Measurements from ENCODE around the gene WDR7. TPM values are rescaled to one million over a fixed set of nuclear protein-coding genes. Genes with fewer than 3 reads are reported as not detected.

WDR7 gene
- total and polyA plus RNA-seq, 2 experiments from 2014 or later = 7.0 to 14.8 TPM

DNA sequence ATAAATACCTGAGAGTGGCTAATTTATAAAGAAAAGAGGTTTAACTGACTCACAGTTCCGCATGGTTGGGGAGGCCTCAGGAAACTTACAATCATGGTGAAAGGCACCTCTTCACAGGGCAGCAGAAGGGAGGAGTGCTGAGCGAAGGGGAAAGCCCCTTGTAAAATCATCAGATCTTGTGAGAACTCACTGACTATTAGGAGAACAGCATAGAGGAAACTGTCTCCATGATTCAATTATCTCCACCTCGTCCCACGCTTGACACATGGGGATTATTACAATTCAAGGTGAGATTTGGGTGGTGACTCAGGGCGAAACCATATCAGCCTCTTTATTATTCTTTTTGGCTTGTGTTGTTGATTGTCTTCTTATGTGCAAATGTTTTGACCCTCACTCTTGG is 76.2 kb downstream of the WDR7 start (continued):
- TF ChIP-seq ZNF114 (CRISPR knock-in tag; IDR thresholded peaks at IDR 0.05) (no peak), STAT1 (IDR thresholded peaks at IDR 0.05; ENCODE audit: unreplicated experiment) (no peak), EZH2phosphoT487 (IDR thresholded peaks at IDR 0.05; ENCODE audit: unreplicated experiment) (no peak)
- TF ChIP-seq, protein P1, sequence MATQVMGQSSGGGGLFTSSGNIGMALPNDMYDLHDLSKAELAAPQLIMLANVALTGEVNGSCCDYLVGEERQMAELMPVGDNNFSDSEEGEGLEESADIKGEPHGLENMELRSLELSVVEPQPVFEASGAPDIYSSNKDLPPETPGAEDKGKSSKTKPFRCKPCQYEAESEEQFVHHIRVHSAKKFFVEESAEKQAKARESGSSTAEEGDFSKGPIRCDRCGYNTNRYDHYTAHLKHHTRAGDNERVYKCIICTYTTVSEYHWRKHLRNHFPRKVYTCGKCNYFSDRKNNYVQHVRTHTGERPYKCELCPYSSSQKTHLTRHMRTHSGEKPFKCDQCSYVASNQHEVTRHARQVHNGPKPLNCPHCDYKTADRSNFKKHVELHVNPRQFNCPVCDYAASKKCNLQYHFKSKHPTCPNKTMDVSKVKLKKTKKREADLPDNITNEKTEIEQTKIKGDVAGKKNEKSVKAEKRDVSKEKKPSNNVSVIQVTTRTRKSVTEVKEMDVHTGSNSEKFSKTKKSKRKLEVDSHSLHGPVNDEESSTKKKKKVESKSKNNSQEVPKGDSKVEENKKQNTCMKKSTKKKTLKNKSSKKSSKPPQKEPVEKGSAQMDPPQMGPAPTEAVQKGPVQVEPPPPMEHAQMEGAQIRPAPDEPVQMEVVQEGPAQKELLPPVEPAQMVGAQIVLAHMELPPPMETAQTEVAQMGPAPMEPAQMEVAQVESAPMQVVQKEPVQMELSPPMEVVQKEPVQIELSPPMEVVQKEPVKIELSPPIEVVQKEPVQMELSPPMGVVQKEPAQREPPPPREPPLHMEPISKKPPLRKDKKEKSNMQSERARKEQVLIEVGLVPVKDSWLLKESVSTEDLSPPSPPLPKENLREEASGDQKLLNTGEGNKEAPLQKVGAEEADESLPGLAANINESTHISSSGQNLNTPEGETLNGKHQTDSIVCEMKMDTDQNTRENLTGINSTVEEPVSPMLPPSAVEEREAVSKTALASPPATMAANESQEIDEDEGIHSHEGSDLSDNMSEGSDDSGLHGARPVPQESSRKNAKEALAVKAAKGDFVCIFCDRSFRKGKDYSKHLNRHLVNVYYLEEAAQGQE (IDR thresholded peaks at IDR 0.05; ENCODE audit: unreplicated experiment) = no peak

DNA sequence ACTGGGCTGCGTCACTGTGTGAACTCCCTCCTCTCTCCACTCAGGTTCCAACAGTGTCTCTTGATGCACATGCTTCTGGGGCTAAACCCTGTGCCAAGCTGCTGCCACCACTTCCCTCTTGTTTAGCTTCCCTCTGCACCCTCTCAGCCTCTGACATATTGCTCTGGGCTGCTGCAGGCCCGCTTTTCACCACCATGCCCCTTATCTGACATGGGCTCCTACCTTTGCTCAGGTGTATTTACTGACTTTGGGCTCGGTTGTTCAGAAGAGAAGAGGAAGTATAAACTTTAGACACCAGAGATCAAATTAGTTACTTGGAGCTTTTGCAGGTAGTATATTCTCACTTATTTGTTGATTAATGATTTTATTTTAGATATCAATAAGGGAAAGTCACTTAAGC is 77.6 kb downstream of the WDR7 start:
- DNase-seq (ENCODE audit: low spot score) = no peak
- Histone ChIP-seq H3K36me3 (ENCODE audit: insufficient read depth) (no peaks in the 10 kb centered on the region), H4K20me1 (replicated peaks; ENCODE audit: insufficient read depth) (no peaks in the 10 kb centered on the region), H3K79me2 (replicated peaks; ENCODE audit: insufficient read depth) (no peaks in the 10 kb centered on the region), H3K27ac (ENCODE audit: low read depth) (no peak overlapping the region), H3K27me3 (ENCODE audit: insufficient read depth) (no peaks in the 10 kb centered on the region), H3K4me1 (ENCODE audit: insufficient read depth) (no peaks in the 10 kb centered on the region), H3K9me2 (ENCODE audit: insufficient read depth) (no peaks in the 10 kb centered on the region), H3K4me2 (no peak overlapping the region), H3K4me3 (no peak overlapping the region), H3F3A (replicated peaks; ENCODE audit: low read depth) (no peaks in the 10 kb centered on the region), H2AFZ (no peak overlapping the region)
- no peaks in the 10 kb centered on the region; the same call in 1 of the 3 replicates for H3K36me3 Mint-ChIP-seq (ENCODE audit: low read depth)
- peaks cover 16% of the 10 kb centered on the region for H3K4me1 Mint-ChIP-seq
- H3K4me3 Mint-ChIP-seq = no peak overlapping the region
- H3K9me3 Mint-ChIP-seq = no peaks in the 10 kb centered on the region; the same call in 2 of the 3 replicates
- ATAC-seq = peak; percentile 25; the same call in 1 of the 3 replicates
- peaks cover 1% of the 10 kb centered on the region for H3K27me3 Mint-ChIP-seq (ENCODE audit: insufficient read depth, low read depth, poor library complexity)
- H3K27ac Mint-ChIP-seq = no peak overlapping the region
- no peak for TF ChIP-seq POLR2AphosphoS5 (IDR thresholded peaks at IDR 0.05; ENCODE audit: low read depth)
- TF ChIP-seq, protein P1 (IDR thresholded peaks at IDR 0.05; ENCODE audit: unreplicated experiment) = no peak
- no peak for TF ChIP-seq CREB1 (CRISPR knock-in tag; IDR thresholded peaks at IDR 0.05; ENCODE audit: low read depth)
- TF ChIP-seq, protein P2, sequence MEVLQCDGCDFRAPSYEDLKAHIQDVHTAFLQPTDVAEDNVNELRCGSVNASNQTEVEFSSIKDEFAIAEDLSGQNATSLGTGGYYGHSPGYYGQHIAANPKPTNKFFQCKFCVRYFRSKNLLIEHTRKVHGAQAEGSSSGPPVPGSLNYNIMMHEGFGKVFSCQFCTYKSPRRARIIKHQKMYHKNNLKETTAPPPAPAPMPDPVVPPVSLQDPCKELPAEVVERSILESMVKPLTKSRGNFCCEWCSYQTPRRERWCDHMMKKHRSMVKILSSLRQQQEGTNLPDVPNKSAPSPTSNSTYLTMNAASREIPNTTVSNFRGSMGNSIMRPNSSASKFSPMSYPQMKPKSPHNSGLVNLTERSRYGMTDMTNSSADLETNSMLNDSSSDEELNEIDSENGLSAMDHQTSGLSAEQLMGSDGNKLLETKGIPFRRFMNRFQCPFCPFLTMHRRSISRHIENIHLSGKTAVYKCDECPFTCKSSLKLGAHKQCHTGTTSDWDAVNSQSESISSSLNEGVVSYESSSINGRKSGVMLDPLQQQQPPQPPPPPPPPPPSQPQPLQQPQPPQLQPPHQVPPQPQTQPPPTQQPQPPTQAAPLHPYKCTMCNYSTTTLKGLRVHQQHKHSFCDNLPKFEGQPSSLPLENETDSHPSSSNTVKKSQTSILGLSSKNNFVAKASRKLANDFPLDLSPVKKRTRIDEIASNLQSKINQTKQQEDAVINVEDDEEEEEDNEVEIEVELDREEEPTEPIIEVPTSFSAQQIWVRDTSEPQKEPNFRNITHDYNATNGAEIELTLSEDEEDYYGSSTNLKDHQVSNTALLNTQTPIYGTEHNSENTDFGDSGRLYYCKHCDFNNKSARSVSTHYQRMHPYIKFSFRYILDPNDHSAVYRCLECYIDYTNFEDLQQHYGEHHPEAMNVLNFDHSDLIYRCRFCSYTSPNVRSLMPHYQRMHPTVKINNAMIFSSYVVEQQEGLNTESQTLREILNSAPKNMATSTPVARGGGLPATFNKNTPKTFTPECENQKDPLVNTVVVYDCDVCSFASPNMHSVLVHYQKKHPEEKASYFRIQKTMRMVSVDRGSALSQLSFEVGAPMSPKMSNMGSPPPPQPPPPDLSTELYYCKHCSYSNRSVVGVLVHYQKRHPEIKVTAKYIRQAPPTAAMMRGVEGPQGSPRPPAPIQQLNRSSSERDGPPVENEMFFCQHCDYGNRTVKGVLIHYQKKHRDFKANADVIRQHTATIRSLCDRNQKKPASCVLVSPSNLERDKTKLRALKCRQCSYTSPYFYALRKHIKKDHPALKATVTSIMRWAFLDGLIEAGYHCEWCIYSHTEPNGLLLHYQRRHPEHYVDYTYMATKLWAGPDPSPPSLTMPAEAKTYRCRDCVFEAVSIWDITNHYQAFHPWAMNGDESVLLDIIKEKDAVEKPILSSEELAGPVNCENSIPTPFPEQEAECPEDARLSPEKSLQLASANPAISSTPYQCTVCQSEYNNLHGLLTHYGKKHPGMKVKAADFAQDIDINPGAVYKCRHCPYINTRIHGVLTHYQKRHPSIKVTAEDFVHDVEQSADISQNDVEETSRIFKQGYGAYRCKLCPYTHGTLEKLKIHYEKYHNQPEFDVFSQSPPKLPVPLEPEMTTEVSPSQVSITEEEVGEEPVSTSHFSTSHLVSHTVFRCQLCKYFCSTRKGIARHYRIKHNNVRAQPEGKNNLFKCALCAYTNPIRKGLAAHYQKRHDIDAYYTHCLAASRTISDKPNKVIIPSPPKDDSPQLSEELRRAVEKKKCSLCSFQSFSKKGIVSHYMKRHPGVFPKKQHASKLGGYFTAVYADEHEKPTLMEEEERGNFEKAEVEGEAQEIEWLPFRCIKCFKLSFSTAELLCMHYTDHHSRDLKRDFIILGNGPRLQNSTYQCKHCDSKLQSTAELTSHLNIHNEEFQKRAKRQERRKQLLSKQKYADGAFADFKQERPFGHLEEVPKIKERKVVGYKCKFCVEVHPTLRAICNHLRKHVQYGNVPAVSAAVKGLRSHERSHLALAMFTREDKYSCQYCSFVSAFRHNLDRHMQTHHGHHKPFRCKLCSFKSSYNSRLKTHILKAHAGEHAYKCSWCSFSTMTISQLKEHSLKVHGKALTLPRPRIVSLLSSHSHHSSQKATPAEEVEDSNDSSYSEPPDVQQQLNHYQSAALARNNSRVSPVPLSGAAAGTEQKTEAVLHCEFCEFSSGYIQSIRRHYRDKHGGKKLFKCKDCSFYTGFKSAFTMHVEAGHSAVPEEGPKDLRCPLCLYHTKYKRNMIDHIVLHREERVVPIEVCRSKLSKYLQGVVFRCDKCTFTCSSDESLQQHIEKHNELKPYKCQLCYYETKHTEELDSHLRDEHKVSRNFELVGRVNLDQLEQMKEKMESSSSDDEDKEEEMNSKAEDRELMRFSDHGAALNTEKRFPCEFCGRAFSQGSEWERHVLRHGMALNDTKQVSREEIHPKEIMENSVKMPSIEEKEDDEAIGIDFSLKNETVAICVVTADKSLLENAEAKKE (CRISPR knock-in tag; IDR thresholded peaks at IDR 0.05) = no peak
- TF ChIP-seq EZH2phosphoT487 (IDR thresholded peaks at IDR 0.05; ENCODE audit: unreplicated experiment) = no peak
- no peak for TF ChIP-seq ZNF114 (CRISPR knock-in tag; IDR thresholded peaks at IDR 0.05)
- no peak for TF ChIP-seq EZH2 (IDR thresholded peaks at IDR 0.05; ENCODE audit: low read depth, unreplicated experiment)
- TF ChIP-seq, protein P3, sequence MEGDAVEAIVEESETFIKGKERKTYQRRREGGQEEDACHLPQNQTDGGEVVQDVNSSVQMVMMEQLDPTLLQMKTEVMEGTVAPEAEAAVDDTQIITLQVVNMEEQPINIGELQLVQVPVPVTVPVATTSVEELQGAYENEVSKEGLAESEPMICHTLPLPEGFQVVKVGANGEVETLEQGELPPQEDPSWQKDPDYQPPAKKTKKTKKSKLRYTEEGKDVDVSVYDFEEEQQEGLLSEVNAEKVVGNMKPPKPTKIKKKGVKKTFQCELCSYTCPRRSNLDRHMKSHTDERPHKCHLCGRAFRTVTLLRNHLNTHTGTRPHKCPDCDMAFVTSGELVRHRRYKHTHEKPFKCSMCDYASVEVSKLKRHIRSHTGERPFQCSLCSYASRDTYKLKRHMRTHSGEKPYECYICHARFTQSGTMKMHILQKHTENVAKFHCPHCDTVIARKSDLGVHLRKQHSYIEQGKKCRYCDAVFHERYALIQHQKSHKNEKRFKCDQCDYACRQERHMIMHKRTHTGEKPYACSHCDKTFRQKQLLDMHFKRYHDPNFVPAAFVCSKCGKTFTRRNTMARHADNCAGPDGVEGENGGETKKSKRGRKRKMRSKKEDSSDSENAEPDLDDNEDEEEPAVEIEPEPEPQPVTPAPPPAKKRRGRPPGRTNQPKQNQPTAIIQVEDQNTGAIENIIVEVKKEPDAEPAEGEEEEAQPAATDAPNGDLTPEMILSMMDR (conservative IDR thresholded peaks at IDR 0.05; ENCODE audit: low read depth in 2 of 2) = no peak
- TF ChIP-seq STAT1 (IDR thresholded peaks at IDR 0.05; ENCODE audit: unreplicated experiment) = no peak
